ENCODE data around the gene CARD16. TPM values are rescaled to one million over a fixed set of nuclear protein-coding genes. Genes with fewer than 3 reads are reported as not detected.
A peak's percentile ranks its signal among the peaks of the same experiment; 100 is the strongest.
"Not testable (repeated sequence)": the region's sequence is repeated elsewhere in the genome, so short reads cannot be mapped to it uniquely, and the experiment has no call there.

Gene CARD16
- total RNA-seq, 4 donors from 2014 or later: 2.5 to 9.4 (median 3.4) TPM; not detected in 1

DNA sequence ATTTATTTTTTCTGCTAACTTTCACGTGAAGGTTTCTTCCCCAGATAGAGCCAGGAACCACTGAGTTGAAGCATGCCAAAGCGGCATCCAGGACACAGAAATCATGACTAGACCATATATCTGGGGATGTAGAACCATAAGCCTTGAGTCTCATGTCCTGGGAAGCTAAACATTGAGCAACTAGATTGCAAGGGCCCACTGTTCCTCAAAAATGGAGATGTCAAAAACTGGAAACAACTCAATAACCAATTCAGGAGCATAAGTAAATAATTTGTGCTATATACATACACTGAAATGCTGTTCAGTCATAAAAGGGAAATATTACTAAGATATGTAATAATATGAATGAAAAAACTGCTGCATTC is 29.0 kb upstream of the CARD16 start:
- TF ChIP-seq EP300 (IDR thresholded peaks at IDR 0.05) (no peak), POLR2A (IDR thresholded peaks at IDR 0.05; ENCODE audit: low read depth) (no peak), POLR2AphosphoS5 (IDR thresholded peaks at IDR 0.05) (no peak)
- TF ChIP-seq, protein P1, sequence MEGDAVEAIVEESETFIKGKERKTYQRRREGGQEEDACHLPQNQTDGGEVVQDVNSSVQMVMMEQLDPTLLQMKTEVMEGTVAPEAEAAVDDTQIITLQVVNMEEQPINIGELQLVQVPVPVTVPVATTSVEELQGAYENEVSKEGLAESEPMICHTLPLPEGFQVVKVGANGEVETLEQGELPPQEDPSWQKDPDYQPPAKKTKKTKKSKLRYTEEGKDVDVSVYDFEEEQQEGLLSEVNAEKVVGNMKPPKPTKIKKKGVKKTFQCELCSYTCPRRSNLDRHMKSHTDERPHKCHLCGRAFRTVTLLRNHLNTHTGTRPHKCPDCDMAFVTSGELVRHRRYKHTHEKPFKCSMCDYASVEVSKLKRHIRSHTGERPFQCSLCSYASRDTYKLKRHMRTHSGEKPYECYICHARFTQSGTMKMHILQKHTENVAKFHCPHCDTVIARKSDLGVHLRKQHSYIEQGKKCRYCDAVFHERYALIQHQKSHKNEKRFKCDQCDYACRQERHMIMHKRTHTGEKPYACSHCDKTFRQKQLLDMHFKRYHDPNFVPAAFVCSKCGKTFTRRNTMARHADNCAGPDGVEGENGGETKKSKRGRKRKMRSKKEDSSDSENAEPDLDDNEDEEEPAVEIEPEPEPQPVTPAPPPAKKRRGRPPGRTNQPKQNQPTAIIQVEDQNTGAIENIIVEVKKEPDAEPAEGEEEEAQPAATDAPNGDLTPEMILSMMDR (IDR thresholded peaks at IDR 0.05): no peak
- DNase-seq (ENCODE audit: extremely low spot score): no peak
- Histone ChIP-seq H3K4me3 (no peak overlapping the region), H3K27ac (replicated peaks in 1 of 4) (no peak overlapping the region), H3K9me3 (no peaks in the 10 kb centered on the region), H3K27me3 (no peaks in the 10 kb centered on the region), H3K4me1 (no peaks in the 10 kb centered on the region), H3K36me3 (no peaks in the 10 kb centered on the region)
- WGBS: 92% methylated on average over 2 of the region's 2 CpGs
- intact Hi-C loops (cut with DNase I): no loop called here

DNA sequence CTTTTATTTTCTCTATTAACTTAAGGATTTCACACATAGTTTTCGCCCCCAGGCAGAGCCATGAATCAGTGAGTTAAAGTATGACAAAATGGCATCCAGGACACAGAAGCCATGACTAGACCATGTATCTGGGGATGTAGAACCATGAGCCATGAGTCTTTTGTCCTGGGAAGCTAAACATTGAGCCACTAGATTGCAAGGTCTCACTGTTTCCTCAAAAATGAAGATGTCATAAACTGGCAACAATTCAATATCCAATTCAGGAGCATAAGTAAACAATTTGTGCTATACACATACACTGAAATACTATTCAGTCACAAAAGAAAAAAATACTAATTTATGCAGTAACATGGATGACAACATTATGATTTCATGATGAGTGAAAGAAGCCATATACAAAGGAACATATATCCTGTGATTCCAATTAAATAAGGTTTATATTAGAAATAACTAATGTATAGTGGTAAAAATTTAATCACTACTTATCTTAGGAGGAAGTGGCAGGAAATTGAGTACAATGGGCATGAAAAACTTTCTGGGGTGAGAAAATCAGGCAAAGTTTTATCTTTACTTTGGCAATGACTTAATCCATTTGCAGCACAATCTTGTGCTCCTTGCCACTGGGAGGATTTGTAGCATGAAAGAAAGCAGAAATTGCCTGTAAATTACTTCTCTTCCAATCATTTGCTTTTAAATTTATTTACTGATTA is 28.5 kb upstream of the CARD16 start:
- Histone ChIP-seq H3K27ac (replicated peaks in 1 of 4) (no peak overlapping the region), H3K4me3 (no peak overlapping the region), H3K27me3 (no peaks in the 10 kb centered on the region), H3K36me3 (no peaks in the 10 kb centered on the region), H3K9me3 (no peaks in the 10 kb centered on the region), H3K4me1 (no peaks in the 10 kb centered on the region)
- no peak for TF ChIP-seq POLR2AphosphoS5 (IDR thresholded peaks at IDR 0.05)
- TF ChIP-seq, protein P1 (IDR thresholded peaks at IDR 0.05): no peak
- TF ChIP-seq EP300 (IDR thresholded peaks at IDR 0.05): no peak
- no peak for TF ChIP-seq POLR2A (IDR thresholded peaks at IDR 0.05; ENCODE audit: low read depth)
- DNase-seq (ENCODE audit: extremely low spot score): no peak
- 100% methylated on average over 1 of the region's 1 CpG for WGBS
- intact Hi-C loops (cut with DNase I): no loop called here

DNA sequence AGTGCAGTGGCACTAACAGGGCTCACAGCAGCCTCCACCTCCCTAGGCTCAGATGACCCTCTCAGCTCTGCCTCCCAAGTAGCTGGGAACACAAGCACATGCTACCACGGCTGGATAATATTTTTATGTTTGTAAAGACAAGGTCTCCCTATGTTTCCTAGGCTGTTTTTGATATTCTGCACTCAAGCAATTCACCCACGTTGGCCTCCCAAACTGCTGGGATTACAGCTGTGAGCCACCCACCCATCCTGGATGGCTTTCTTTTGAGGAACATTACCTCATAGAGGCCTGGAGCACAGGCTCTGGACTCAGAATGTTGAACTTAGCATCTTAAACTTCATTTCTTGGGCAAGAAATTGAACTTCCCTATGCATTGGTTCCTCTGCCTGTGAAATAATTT is 26.9 kb upstream of the CARD16 start:
- intact Hi-C loops (cut with DNase I); H3K36me3 ChIP-seq; H3K4me3 ChIP-seq; DNase-seq (ENCODE audit: extremely low spot score); H3K4me1 ChIP-seq; H3K27me3 ChIP-seq; H3K27ac ChIP-seq (replicated peaks in 1 of 4); H3K9me3 ChIP-seq: not testable (repeated sequence)
- WGBS: 79% methylated on average over 2 of the region's 2 CpGs

DNA sequence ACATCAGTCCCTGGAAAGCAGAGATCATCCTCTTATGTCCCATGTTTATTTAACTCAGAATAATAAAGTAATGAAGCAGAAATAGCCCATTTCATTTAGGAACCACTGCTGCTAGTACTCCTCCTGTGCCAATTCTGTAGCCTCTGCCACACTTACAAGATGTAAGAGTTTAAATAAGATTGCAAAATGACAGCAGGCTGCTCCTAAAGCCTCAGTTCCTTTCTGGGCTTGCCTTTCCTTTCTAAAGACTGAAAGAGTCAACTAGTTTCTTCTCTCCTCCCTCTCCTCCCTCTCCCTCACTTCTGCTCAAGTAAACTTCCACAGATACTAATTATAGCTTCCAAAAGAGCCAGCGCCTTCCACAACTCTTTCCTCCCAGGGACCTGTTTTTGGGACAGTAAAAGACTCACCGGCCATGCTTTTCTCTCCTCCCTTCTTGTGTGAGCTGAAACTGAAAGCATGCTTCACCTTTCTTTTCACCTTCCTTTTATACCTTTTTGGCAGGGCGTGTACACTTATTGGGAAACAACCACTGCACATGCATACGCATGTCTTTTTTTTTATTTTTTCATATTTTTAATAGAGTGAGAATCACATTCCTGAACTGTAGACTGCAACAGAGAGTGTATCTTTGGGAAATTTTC is 26.1 kb upstream of the CARD16 start:
- Histone ChIP-seq H3K4me3 (no peak overlapping the region), H3K27me3 (no peaks in the 10 kb centered on the region), H3K36me3 (no peaks in the 10 kb centered on the region), H3K4me1 (no peaks in the 10 kb centered on the region), H3K9me3 (no peaks in the 10 kb centered on the region), H3K27ac (replicated peaks in 1 of 4) (no peak overlapping the region)
- intact Hi-C loops (cut with DNase I): no loop called here
- WGBS: 80% methylated on average over 4 of the region's 4 CpGs
- DNase-seq (ENCODE audit: extremely low spot score): no peak
- TF ChIP-seq, protein P1 (IDR thresholded peaks at IDR 0.05): no peak
- TF ChIP-seq POLR2A (IDR thresholded peaks at IDR 0.05; ENCODE audit: low read depth): no peak
- no peak for TF ChIP-seq EP300 (IDR thresholded peaks at IDR 0.05)
- no peak for TF ChIP-seq POLR2AphosphoS5 (IDR thresholded peaks at IDR 0.05)

DNA sequence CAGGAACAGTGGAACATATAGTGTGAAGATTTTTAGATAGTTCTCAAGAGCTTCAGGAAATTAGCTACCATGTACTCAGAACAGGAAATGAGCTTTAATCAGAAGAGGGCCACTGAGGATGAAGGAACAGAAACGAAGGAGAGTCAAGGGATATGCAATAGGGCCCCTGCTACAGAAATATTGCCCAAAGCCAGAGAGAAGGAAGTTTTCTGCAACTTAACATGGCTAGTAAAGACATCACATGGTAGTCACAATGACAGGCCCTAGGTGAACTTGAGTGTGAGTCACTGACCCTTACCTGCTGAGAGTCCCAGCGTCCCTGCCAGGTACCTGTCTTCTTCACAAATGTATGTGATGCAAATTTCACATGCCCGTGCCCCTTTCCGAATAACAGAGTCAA is 25.2 kb upstream of the CARD16 start:
- Histone ChIP-seq H3K4me3 (no peak overlapping the region), H3K9me3 (no peaks in the 10 kb centered on the region), H3K27ac (replicated peaks in 1 of 4) (no peak overlapping the region), H3K36me3 (no peaks in the 10 kb centered on the region), H3K27me3 (no peaks in the 10 kb centered on the region), H3K4me1 (no peaks in the 10 kb centered on the region)
- no peak for DNase-seq (ENCODE audit: extremely low spot score)
- 86% methylated on average over 4 of the region's 4 CpGs for WGBS
- TF ChIP-seq POLR2AphosphoS5 (IDR thresholded peaks at IDR 0.05): no peak
- TF ChIP-seq, protein P1 (IDR thresholded peaks at IDR 0.05): no peak
- no peak for TF ChIP-seq EP300 (IDR thresholded peaks at IDR 0.05)
- no peak for TF ChIP-seq POLR2A (IDR thresholded peaks at IDR 0.05; ENCODE audit: low read depth)
- intact Hi-C loops (cut with DNase I): no loop called here

DNA sequence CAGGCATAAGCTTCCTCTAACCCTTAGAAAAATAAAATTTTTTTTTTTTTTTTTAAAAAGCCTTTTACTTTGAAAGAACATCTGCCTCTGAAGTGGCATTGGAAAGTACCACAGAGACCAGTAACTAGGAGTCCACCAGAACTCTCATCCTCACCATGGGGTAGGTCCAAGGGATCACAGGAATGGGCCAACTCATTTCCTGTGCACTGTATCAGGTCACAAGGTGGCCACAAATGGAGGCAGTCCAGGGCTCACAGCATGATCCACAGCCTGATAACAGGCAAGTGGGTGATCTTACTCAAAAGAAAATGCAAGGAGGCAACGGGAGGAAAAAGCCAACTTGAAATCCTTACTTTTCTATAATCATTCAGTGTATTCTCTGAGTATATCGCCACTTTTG is 24.6 kb upstream of the CARD16 start:
- H3K4me3 ChIP-seq; H3K27me3 ChIP-seq; H3K36me3 ChIP-seq; intact Hi-C loops (cut with DNase I); H3K4me1 ChIP-seq; DNase-seq (ENCODE audit: extremely low spot score); H3K9me3 ChIP-seq; H3K27ac ChIP-seq (replicated peaks in 1 of 4): not testable (repeated sequence)
- WGBS: 94% methylated on average over 2 of the region's 2 CpGs

DNA sequence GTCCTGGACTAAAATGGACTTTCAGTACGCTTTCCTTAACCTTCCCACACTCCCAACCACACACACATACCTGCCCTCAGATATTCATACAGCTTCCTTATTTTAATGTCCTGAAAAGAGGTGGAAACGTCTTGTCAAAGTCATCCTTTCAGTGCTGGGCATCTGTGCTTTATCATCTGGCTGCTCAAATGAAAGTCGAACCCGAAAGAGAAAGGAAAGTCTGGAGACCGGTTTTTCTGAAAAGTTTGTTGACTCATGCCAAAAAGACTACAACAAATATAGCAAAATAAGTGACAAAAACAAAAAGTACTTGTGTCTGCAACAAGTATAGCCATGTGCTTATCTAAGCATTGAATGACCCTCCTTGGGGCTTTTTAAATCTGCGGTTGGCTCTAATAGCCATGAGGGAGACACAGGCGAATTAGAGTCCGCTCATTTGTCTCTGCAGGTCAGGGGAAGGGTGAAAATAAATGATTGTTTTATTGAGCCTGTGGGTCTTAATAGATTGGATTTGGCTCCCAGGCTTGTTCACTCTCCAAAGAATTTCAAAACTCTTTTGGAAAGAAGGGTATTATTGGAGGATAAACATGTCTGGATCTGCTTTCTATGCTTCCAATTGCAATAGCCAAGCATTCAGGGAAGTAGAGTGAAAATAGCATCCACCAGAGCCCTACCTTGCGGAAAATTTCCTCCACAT is 18.3 kb upstream of the CARD16 start:
- H3K27me3 ChIP-seq; H3K4me1 ChIP-seq; H3K36me3 ChIP-seq; DNase-seq (ENCODE audit: extremely low spot score); H3K4me3 ChIP-seq; H3K9me3 ChIP-seq; intact Hi-C loops (cut with DNase I): not testable (repeated sequence)
- H3K27ac ChIP-seq (replicated peaks in 1 of 4): peak overlapping the region in 1 of 4 donors; percentile 3
- WGBS: 62% methylated on average over 9 of the region's 9 CpGs

Data from esophagus muscularis mucosa (tissue), 4 donors.